Measurements from ENCODE around the gene LMO1. TPM values are rescaled to one million over a fixed set of nuclear protein-coding genes. Genes with fewer than 3 reads are reported as not detected.

The LMO1 gene
- polyA plus RNA-seq, 1 of the 3 experiments (the other 2 are of a cell fraction): 0.12 TPM

- TF ChIP-seq MAX (IDR thresholded peaks at IDR 0.05; ENCODE audit: low read depth) (no peak), RAD21 (IDR thresholded peaks at IDR 0.05; ENCODE audit: low read length) (no peak), ELF1 (IDR thresholded peaks at IDR 0.05) (no peak)
Measured at GRCh38 chr11:8227156-8228152, 36.2 kb downstream of the LMO1 start (continued).

GRCh38 chr11:8225589-8226036 lies 38.1 kb downstream of the LMO1 start:
- no peaks in the 10 kb centered on the region for H3F3A ChIP-seq (replicated peaks; ENCODE audit: insufficient read depth)
- H3K9me2 ChIP-seq: no peaks in the 10 kb centered on the region
- DNase-seq: peak; percentile 94
- H3K27me3 ChIP-seq (ENCODE audit: insufficient read depth): no peaks in the 10 kb centered on the region
- H3K4me1 ChIP-seq (ENCODE audit: control insufficient read depth in 1 of 2, insufficient read depth in 2 of 2, low read depth in 1 of 2, low read length in 1 of 2): peaks cover 0 to 66% of the 10 kb centered on the region in 2 experiments; a peak in 2 of 4 replicates
- no peak overlapping the region for H3K4me2 ChIP-seq
- H3K9me3 ChIP-seq: no peaks in the 10 kb centered on the region
- H4K20me1 ChIP-seq (ENCODE audit: insufficient read depth): no peaks in the 10 kb centered on the region
- ChIA-PET POLR2A (no interaction called here), CTCF (interaction anchor here (1.0 to 19.6 kb wide), 2 partner anchors 27 to 59 kb away, joined by 4 to 604 read pairs; partner anchors contain the start of gene LMO1)
- 0% methylated on average over 8 of the region's 8 CpGs for WGBS (ENCODE audit: low lambda C conversion rate)
- H2AFZ ChIP-seq (ENCODE audit: low read depth): no peak overlapping the region
- TF ChIP-seq CTCF (IDR thresholded peaks at IDR 0.05) (peak; percentile 96), CHD2 (IDR thresholded peaks at IDR 0.05; ENCODE audit: low read length, partially characterized antibody) (peak; percentile 58), YY1 (IDR thresholded peaks at IDR 0.05; ENCODE audit: low read depth) (no peak), POLR2AphosphoS5 (IDR thresholded peaks at IDR 0.05; ENCODE audit: low read depth, low read length) (no peak), RAD21 (IDR thresholded peaks at IDR 0.05; ENCODE audit: low read length) (peak; percentile 97), NFIC (IDR thresholded peaks at IDR 0.05; ENCODE audit: borderline replicate concordance) (peak; percentile 92), RXRA (IDR thresholded peaks at IDR 0.05; ENCODE audit: borderline replicate concordance, low read depth) (no peak), FOXM1 (IDR thresholded peaks at IDR 0.05; ENCODE audit: low read depth) (no peak), NRF1 (IDR thresholded peaks at IDR 0.05; ENCODE audit: low read depth, low read length) (no peak), ZBTB33 (IDR thresholded peaks at IDR 0.05; ENCODE audit: borderline replicate concordance, low read depth) (no peak), USF2 (IDR thresholded peaks at IDR 0.05; ENCODE audit: borderline replicate concordance, low read depth, low read length) (no peak), SMC3 (IDR thresholded peaks at IDR 0.05; ENCODE audit: low read depth, low read length) (peak; percentile 96), RCOR1 (IDR thresholded peaks at IDR 0.05; ENCODE audit: low read length) (peak; percentile 11; the same call in 1 of the 2 replicates), SIN3A (IDR thresholded peaks at IDR 0.05; ENCODE audit: borderline replicate concordance, low read depth, low read length) (no peak)
- peak overlapping the region in 1 of 2 experiments; percentile 74; a peak in 2 of 4 replicates for H3K27ac ChIP-seq (ENCODE audit: low read depth in 2 of 2, low read length in 1 of 2)
- H3K4me3 ChIP-seq (ENCODE audit: low read depth in 2 of 2, low read length in 1 of 2): no peak overlapping the region; a peak in 1 of 4 replicates
- no peak overlapping the region for H3K9ac ChIP-seq
- H3K79me2 ChIP-seq (ENCODE audit: insufficient read depth): no peaks in the 10 kb centered on the region
- no peaks in the 10 kb centered on the region for H3K36me3 ChIP-seq (replicated peaks in 1 of 2; ENCODE audit: control insufficient read depth in 1 of 2, insufficient read depth in 2 of 2, low read length in 1 of 2)
